Stimulated activated CD4-positive, alpha-beta T cell treated with anti-CD3 and anti-CD28 coated beads, Interleukin-15, amount 100 ng/mL, for 1 hour (primary cell): ENCODE measurements around the gene COG2.
"Not testable (repeated sequence)": the region's sequence is repeated elsewhere in the genome, so short reads cannot be mapped to it uniquely, and the experiment has no call there.

Experiments used
- DNase-seq, 2 donors: peaks; one replicate each; pipeline ENCODE4 v3.0.0-alpha.2; 2020; ENCODE audit warnings: low read depth in 1 of 2, low spot score in 1 of 2

COG2 gene

GRCh38 chr1:230626232-230626631 lies 16.0 kb upstream of the COG2 start:
- DNase-seq, result no peak

- DNase-seq, result no peak
These were observed 14.5 kb upstream of the COG2 start for GRCh38 chr1:230627767-230628166.

- no peak for DNase-seq
These were observed 12.8 kb upstream of the COG2 start for GRCh38 chr1:230629511-230629910.

GRCh38 chr1:230631477-230631876 lies 10.8 kb upstream of the COG2 start:
- DNase-seq, result no peak

- DNase-seq, result no peak
These were observed 9.9 kb upstream of the COG2 start for GRCh38 chr1:230632273-230632873.

- DNase-seq, result no peak
These were observed 8.8 kb upstream of the COG2 start for GRCh38 chr1:230633469-230633868.

GRCh38 chr1:230634384-230634783 lies 7.9 kb upstream of the COG2 start:
- no peak for DNase-seq

GRCh38 chr1:230636575-230637148 lies 5.6 kb upstream of the COG2 start:
- DNase-seq, result no peak

GRCh38 chr1:230639714-230640209 lies 2.5 kb upstream of the COG2 start:
- no peak for DNase-seq

GRCh38 chr1:230641346-230641745 lies 935 bp upstream of the COG2 start:
- DNase-seq, result no peak

GRCh38 chr1:230641900-230642262 lies 400 bp upstream of the COG2 start:
- no peak for DNase-seq

- DNase-seq, result no peak
These were observed 1.6 kb downstream of the COG2 start for GRCh38 chr1:230643908-230644307.

- no peak for DNase-seq
These were observed 4.5 kb downstream of the COG2 start for GRCh38 chr1:230646710-230647302.

- DNase-seq, result no peak
These were observed 5.0 kb downstream of the COG2 start for GRCh38 chr1:230647321-230647720.

GRCh38 chr1:230648114-230648513 lies 5.8 kb downstream of the COG2 start:
- DNase-seq, result no peak

- DNase-seq, result no peak
These were observed 8.0 kb downstream of the COG2 start for GRCh38 chr1:230650300-230650699.

- no peak for DNase-seq
These were observed 9.0 kb downstream of the COG2 start for GRCh38 chr1:230651235-230651634.

GRCh38 chr1:230656719-230657118 lies 14.4 kb downstream of the COG2 start:
- DNase-seq, result not testable (repeated sequence)

- DNase-seq, result not testable (repeated sequence)
These were observed 15.8 kb downstream of the COG2 start for GRCh38 chr1:230658103-230658502.

GRCh38 chr1:230658691-230659090 lies 16.4 kb downstream of the COG2 start:
- DNase-seq, result no peak

- DNase-seq, result no peak
These were observed 19.7 kb downstream of the COG2 start for GRCh38 chr1:230661976-230662375.

GRCh38 chr1:230668227-230668626 lies 25.9 kb downstream of the COG2 start:
- no peak for DNase-seq

GRCh38 chr1:230669543-230669942 lies 27.3 kb downstream of the COG2 start:
- no peak for DNase-seq
